Neural cell (in vitro differentiated cells): ENCODE measurements around the gene TDRD10. TPM values are rescaled to one million over a fixed set of nuclear protein-coding genes. Genes with fewer than 3 reads are reported as not detected.

Experiments used
- H2AFZ ChIP-seq: fragments of 200-600, 300-800 bp; sonication (generic), shearing (Covaris generic); 2 replicates; pipeline ENCODE4 v1.6.0; 2014; ENCODE audit warnings: low read depth, mild to moderate bottlenecking, antibody characterized with exemption, low read length, moderate library complexity
- H3F3A ChIP-seq: fragments of 200-600 bp; shearing (Covaris generic); 2 replicates; pipeline ENCODE4 v1.6.1; 2016; ENCODE audit warnings: mild to moderate bottlenecking, moderate library complexity, mixed read lengths, antibody characterized with exemption, low read length; ENCODE audit not compliant: insufficient read depth, poor library complexity, severe bottlenecking
- H3K27ac ChIP-seq: fragments of 200-600, 300-800 bp; sonication (generic), shearing (Covaris generic); 2 replicates; pipeline ENCODE4 v1.5.1; 2014; ENCODE audit warnings: mild to moderate bottlenecking, low read length, moderate library complexity
- H3K27me3 ChIP-seq: fragments of 300-800, 200-600 bp; sonication (generic), shearing (Covaris generic); 2 replicates; pipeline ENCODE4 v1.6.0; 2014; ENCODE audit warnings: mild to moderate bottlenecking, low read depth, low read length, moderate library complexity; ENCODE audit not compliant: insufficient read depth
- H3K36me3 ChIP-seq: fragments of 300-800, 200-600 bp; sonication (generic), shearing (Covaris generic); 2 replicates; pipeline ENCODE4 v1.5.1; 2014; ENCODE audit warnings: mild to moderate bottlenecking, antibody characterized with exemption, low read length, moderate library complexity; ENCODE audit not compliant: insufficient read depth
- H3K4me2 ChIP-seq: fragments of 300-800, 200-600 bp; sonication (generic), shearing (Covaris generic); 2 replicates; pipeline ENCODE4 v1.6.0; 2014; ENCODE audit warnings: mild to moderate bottlenecking, low read length
- H3K4me3 ChIP-seq: fragments of 300-800, 200-600 bp; sonication (generic), shearing (Covaris generic); 2 replicates; pipeline ENCODE4 v1.5.1; 2014; ENCODE audit warnings: mild to moderate bottlenecking, low read length, moderate library complexity
- H3K79me2 ChIP-seq: fragments of 200-600 bp; shearing (Covaris generic); replicated peaks from 2 replicates; pipeline ENCODE4 v1.6.0; 2014; ENCODE audit warnings: mild to moderate bottlenecking, low read length, moderate library complexity; ENCODE audit not compliant: insufficient read depth
- H3K9ac ChIP-seq: fragments of 300-800, 200-600 bp; sonication (generic), shearing (Covaris generic); 2 replicates; pipeline ENCODE4 v1.6.1; 2016; ENCODE audit warnings: mild to moderate bottlenecking, low read length, mixed read lengths
- H3K9me2 ChIP-seq: fragments of 200-600 bp; shearing (Covaris generic); 2 replicates; pipeline ENCODE4 v1.6.1; 2016; ENCODE audit warnings: mild to moderate bottlenecking, low read length, mixed read lengths; ENCODE audit not compliant: insufficient read depth
- H3K9me3 ChIP-seq: fragments of 200-600, 300-800 bp; sonication (generic), shearing (Covaris generic); 2 replicates; pipeline ENCODE4 v1.6.1; 2016; ENCODE audit warnings: mild to moderate bottlenecking, mixed run types, low read length, moderate library complexity, mixed read lengths
- H4K20me1 ChIP-seq: fragments of 200-600 bp; shearing (Covaris generic); 2 replicates; pipeline ENCODE4 v1.6.1; 2016; ENCODE audit warnings: mild to moderate bottlenecking, mixed run types; ENCODE audit not compliant: insufficient read depth
- CTCF ChIP-seq: fragments of 450-650 bp; IDR thresholded peaks from 2 replicates; pipeline ENCODE4 v1.5.1; 2014; ENCODE audit warnings: antibody characterized with exemption, mild to moderate bottlenecking, moderate library complexity; ENCODE audit not compliant: poor library complexity, severe bottlenecking
- EP300 ChIP-seq: fragments of 450-650 bp; conservative IDR thresholded peaks from 2 replicates; pipeline ENCODE4 v1.6.1; 2014; ENCODE audit warnings: antibody characterized with exemption, mild to moderate bottlenecking, moderate library complexity; ENCODE audit not compliant: poor library complexity, severe bottlenecking
- EZH2 ChIP-seq: fragments of 200-600, 300-800 bp; shearing (Covaris generic), sonication (generic); IDR thresholded peaks from 2 replicates; pipeline ENCODE4 v1.6.1; 2014; ENCODE audit warnings: antibody characterized with exemption, low read length, borderline replicate concordance, mild to moderate bottlenecking; ENCODE audit not compliant: insufficient read depth, poor library complexity, severe bottlenecking
- MXI1 ChIP-seq: fragments of 450-650 bp; conservative IDR thresholded peaks from 2 replicates; pipeline ENCODE4 v1.6.1; 2014; ENCODE audit warnings: antibody characterized with exemption, mild to moderate bottlenecking; ENCODE audit not compliant: poor library complexity, severe bottlenecking
- POLR2AphosphoS5 ChIP-seq: IDR thresholded peaks from 2 replicates; pipeline ENCODE4 v1.6.1; 2012
- RAD21 ChIP-seq: fragments of 450-650 bp; conservative IDR thresholded peaks from 2 replicates; pipeline ENCODE4 v1.6.1; 2014; ENCODE audit warnings: antibody characterized with exemption, mild to moderate bottlenecking, moderate library complexity
- SMC3 ChIP-seq: fragments of 450-650 bp; conservative IDR thresholded peaks from 2 replicates; pipeline ENCODE4 v1.6.1; 2014; ENCODE audit warnings: antibody characterized with exemption, mild to moderate bottlenecking, moderate library complexity; ENCODE audit not compliant: poor library complexity
- TAF1 ChIP-seq: IDR thresholded peaks from 2 replicates; pipeline ENCODE4 v1.6.1; 2012; ENCODE audit warnings: low read depth
- polyA plus RNA-seq: library from polyadenylated mRNA; depleted of rRNA; stranded (reverse); fragments of >200 nt; gene quantifications from 2 replicates; pipeline ENCODE4 v1.2.3, GENCODE V29; 2014
- TF ChIP-seq, protein P1 (sequence below): IDR thresholded peaks from 2 replicates; pipeline ENCODE4 v1.6.1; 2012; ENCODE audit warnings: borderline replicate concordance

Gene TDRD10
- polyA plus RNA-seq, 1 donor from 2014 or later: not detected

- TF ChIP-seq EP300 (no peak), TAF1 (no peak), CTCF (no peak), EZH2 (no peak), SMC3 (no peak), RAD21 (no peak), MXI1 (no peak)
- TF ChIP-seq, protein P1, sequence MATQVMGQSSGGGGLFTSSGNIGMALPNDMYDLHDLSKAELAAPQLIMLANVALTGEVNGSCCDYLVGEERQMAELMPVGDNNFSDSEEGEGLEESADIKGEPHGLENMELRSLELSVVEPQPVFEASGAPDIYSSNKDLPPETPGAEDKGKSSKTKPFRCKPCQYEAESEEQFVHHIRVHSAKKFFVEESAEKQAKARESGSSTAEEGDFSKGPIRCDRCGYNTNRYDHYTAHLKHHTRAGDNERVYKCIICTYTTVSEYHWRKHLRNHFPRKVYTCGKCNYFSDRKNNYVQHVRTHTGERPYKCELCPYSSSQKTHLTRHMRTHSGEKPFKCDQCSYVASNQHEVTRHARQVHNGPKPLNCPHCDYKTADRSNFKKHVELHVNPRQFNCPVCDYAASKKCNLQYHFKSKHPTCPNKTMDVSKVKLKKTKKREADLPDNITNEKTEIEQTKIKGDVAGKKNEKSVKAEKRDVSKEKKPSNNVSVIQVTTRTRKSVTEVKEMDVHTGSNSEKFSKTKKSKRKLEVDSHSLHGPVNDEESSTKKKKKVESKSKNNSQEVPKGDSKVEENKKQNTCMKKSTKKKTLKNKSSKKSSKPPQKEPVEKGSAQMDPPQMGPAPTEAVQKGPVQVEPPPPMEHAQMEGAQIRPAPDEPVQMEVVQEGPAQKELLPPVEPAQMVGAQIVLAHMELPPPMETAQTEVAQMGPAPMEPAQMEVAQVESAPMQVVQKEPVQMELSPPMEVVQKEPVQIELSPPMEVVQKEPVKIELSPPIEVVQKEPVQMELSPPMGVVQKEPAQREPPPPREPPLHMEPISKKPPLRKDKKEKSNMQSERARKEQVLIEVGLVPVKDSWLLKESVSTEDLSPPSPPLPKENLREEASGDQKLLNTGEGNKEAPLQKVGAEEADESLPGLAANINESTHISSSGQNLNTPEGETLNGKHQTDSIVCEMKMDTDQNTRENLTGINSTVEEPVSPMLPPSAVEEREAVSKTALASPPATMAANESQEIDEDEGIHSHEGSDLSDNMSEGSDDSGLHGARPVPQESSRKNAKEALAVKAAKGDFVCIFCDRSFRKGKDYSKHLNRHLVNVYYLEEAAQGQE: no peak
- H3K9me3 ChIP-seq: no peaks in the 10 kb centered on the region
- H3K4me2 ChIP-seq: no peak overlapping the region
- no peaks in the 10 kb centered on the region for H3K79me2 ChIP-seq
- no peak overlapping the region for H3K4me3 ChIP-seq
- no peaks in the 10 kb centered on the region for H3F3A ChIP-seq
- H3K9ac ChIP-seq: no peak overlapping the region
- H4K20me1 ChIP-seq: no peaks in the 10 kb centered on the region
- no peaks in the 10 kb centered on the region for H3K36me3 ChIP-seq
- H3K27ac ChIP-seq: no peak overlapping the region
- H3K27me3 ChIP-seq: peaks cover 22% of the 10 kb centered on the region
- no peak overlapping the region for H2AFZ ChIP-seq
- H3K9me2 ChIP-seq: no peaks in the 10 kb centered on the region
These were observed 6.3 kb upstream of the TDRD10 start for GRCh38 chr1:154495496-154496273.

DNA sequence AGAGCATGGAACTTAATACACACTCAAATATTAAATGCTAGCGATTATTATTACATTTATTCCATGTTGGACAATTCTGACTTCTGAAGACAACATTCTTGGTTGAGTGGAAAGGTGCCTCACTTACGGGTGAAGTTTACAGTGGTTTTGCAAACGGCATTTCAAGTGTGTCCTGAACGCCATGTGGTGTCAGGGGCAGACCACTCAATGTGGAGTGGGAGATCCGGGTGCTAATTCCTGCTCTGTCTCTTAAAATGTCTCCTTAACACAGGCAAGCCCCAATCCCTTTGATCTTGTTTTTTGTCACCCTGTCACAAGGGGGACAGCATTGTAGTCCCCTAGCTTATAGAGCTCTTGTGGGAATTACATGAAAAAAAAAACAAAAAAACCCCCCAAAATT, 5.6 kb upstream of the TDRD10 start:
- Histone ChIP-seq H3K36me3 (no peaks in the 10 kb centered on the region), H3K9me3 (no peaks in the 10 kb centered on the region), H2AFZ (no peak overlapping the region), H3K27ac (no peak overlapping the region), H3K4me3 (no peak overlapping the region), H4K20me1 (no peaks in the 10 kb centered on the region), H3K9ac (no peak overlapping the region), H3F3A (no peaks in the 10 kb centered on the region), H3K4me2 (no peak overlapping the region), H3K79me2 (no peaks in the 10 kb centered on the region), H3K27me3 (peaks cover 29% of the 10 kb centered on the region), H3K9me2 (no peaks in the 10 kb centered on the region)
- TF ChIP-seq MXI1 (no peak), SMC3 (no peak), RAD21 (no peak), TAF1 (no peak), EZH2 (no peak), CTCF (no peak), EP300 (no peak), POLR2AphosphoS5 (no peak)
- TF ChIP-seq, protein P1: no peak
